RWPE1 (cell line): ENCODE measurements around the gene KLHL11.

Experiments used
- CTCF ChIA-PET: fragments of 350-600 bp; sonication (Branson Sonifier 250); formaldehyde crosslinking; extraction: SDS; loops from one replicate; lab custom pipeline; 2021; lab: Yijun Ruan, JAX
- POLR2A ChIA-PET: fragments of 400-600 bp; formaldehyde crosslinking; extraction: SDS; loops from one replicate; lab custom pipeline; 2020; ENCODE audit warnings: antibody characterized with exemption; ENCODE audit not compliant: low non-redundant PET; lab: Yijun Ruan, JAX
- DNase-seq: peaks from one replicate; pipeline ENCODE4 v3.0.0; 2012; ENCODE audit warnings: low spot score
- H3K27ac ChIP-seq: fragments of 450-650 bp; 2 replicates; pipeline ENCODE4 v1.5.1; 2017
- CTCF ChIP-seq: fragments of 450-650 bp; conservative IDR thresholded peaks from 2 replicates; pipeline ENCODE4 v1.5.1; 2017; ENCODE audit warnings: low read depth, mild to moderate bottlenecking

Gene KLHL11

GRCh38 chr17:41864836-41865595, at the start of gene KLHL11:
Gene KLHL11 (minus strand): TSS chr17:41865423. CDS start chr17:41865370, 53 bp downstream.
- peak within 1 kb of the TSS; percentile 85 for H3K27ac ChIP-seq
- peak; percentile 90 for DNase-seq
- CTCF ChIA-PET = interaction anchor here (0.9 to 1.4 kb wide), 2 partner anchors 54 to 128 kb away, joined by 3 to 7 read pairs; no protein-coding TSS in a partner anchor
- POLR2A ChIA-PET = interaction anchor here (0.6 kb wide), 1 partner anchor 42 kb away, joined by 3 read pairs; no protein-coding TSS in a partner anchor
- TF ChIP-seq CTCF = no peak

GRCh38 chr17:41915020-41915419, 49.8 kb upstream of the KLHL11 start:
- TF ChIP-seq CTCF = no peak
- ChIA-PET POLR2A (no interaction called here), CTCF (no interaction called here)
- H3K27ac ChIP-seq = peak overlapping the region; percentile 50
- no peak for DNase-seq

- TF ChIP-seq CTCF = no peak
- POLR2A ChIA-PET = no interaction called here
- peak overlapping the region; percentile 42 for H3K27ac ChIP-seq
- CTCF ChIA-PET = interaction anchor here (0.7 kb wide), 1 partner anchor 1266 kb away, joined by 5 read pairs; no protein-coding TSS in a partner anchor
- DNase-seq = no peak
Measured at GRCh38 chr17:41914358-41914766, 49.1 kb upstream of the KLHL11 start.

GRCh38 chr17:41913798-41914197, 48.6 kb upstream of the KLHL11 start:
- no peak for DNase-seq
- ChIA-PET POLR2A (no interaction called here), CTCF (interaction anchor here (0.5 to 0.7 kb wide), 2 partner anchors 8 to 1266 kb away, joined by 4 to 5 read pairs; no protein-coding TSS in a partner anchor)
- peak overlapping the region; percentile 42 for H3K27ac ChIP-seq
- no peak for TF ChIP-seq CTCF

GRCh38 chr17:41912925-41913324, 47.7 kb upstream of the KLHL11 start:
- CTCF ChIA-PET = no interaction called here
- POLR2A ChIA-PET = no interaction called here
- DNase-seq = no peak
- TF ChIP-seq CTCF = no peak
- no peak overlapping the region for H3K27ac ChIP-seq

GRCh38 chr17:41910701-41911391, 45.6 kb upstream of the KLHL11 start:
- POLR2A ChIA-PET = no interaction called here
- CTCF ChIA-PET = interaction anchor here (0.5 kb wide), 1 partner anchor 36 kb away, joined by 8 read pairs; no protein-coding TSS in a partner anchor

More at GRCh38 chr17:41910701-41911391, 45.6 kb upstream of the KLHL11 start:
- DNase-seq = peak; percentile 70
- peak overlapping the region; percentile 63 for H3K27ac ChIP-seq
- TF ChIP-seq CTCF = no peak
